EL (cell line): ENCODE results near the gene TECPR2.
"Not testable (repeated sequence)": the region's sequence is repeated elsewhere in the genome, so short reads cannot be mapped to it uniquely, and the experiment has no call there.

Experiments used
- DNase-seq: peaks from one replicate; pipeline ENCODE4 v3.0.0-alpha.2; 2016

The TECPR2 gene

GRCh38 chr14:102538602-102539543, 176.1 kb downstream of the TECPR2 start:
- DNase-seq: no peak

GRCh38 chr14:102539544-102540314, 177.0 kb downstream of the TECPR2 start:
- peak; percentile 80 for DNase-seq

GRCh38 chr14:102540315-102541028, 177.7 kb downstream of the TECPR2 start:
- DNase-seq: no peak

GRCh38 chr14:102541029-102541491, 178.3 kb downstream of the TECPR2 start:
- not testable (repeated sequence) for DNase-seq

DNA sequence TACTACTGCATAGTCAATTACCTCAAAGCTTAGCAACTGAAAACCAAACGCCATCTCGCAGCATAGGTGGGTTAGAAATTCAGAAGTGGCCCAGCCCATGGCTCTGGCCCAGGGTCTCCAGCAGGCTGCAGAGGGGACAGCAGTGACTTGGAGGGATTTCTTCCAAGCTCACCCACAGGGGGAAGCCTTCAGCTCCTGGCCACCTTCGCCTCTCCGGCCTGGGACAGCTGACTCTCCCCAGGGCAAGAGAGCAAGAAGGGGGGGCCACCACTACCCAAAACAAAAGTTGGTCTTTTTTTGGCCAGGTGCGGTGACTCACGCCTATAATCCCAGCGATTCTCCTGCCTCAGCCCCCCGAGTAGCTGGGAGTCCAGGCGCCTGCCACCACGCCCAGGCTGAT, 179.0 kb downstream of the TECPR2 start:
- DNase-seq: no peak

GRCh38 chr14:102544046-102544746, 181.5 kb downstream of the TECPR2 start:
- DNase-seq: no peak

GRCh38 chr14:102544747-102545460, 182.2 kb downstream of the TECPR2 start:
- DNase-seq: no peak

GRCh38 chr14:102545461-102546265, 182.9 kb downstream of the TECPR2 start:
- peak; percentile 61 for DNase-seq

DNA sequence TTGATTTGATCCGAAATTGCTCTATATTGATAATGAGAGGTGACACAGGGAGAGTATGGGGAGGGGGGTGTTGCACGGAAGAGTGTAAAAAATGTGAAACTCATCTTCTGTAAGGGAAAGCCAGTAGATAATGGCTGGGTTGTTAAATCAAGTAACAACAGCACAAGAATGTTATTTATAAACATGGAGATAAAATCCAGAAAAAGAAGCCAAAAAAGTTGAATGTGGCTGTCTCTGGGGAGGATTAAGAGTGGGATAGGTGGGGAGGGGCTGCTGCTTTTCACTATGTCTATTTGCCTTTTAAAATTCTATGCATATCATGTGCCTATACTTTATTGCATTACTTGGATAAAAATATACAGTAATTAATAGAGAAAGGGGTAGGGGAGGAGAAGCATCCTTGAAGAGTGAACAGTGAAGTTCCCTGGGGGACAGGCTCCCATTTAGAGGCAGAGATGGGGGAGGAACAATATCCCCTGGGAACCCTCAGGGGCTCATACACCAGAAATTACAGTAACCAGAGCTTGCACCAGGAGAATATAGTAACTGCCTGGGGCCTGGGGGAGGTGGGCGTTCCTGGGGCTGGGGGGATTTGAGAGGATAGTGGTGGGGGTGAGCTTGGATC, 186.0 kb downstream of the TECPR2 start:
- no peak for DNase-seq

GRCh38 chr14:102550927-102551401, 188.2 kb downstream of the TECPR2 start:
- not testable (repeated sequence) for DNase-seq
